GM19468 (cell line): ENCODE results near the gene NTRK3.

ENCODE experiments used
- ATAC-seq: cut with Tn5 transposase; IDR thresholded peaks from one replicate; pipeline ENCODE4 v1.9.1; 2021; ENCODE audit warnings: mild to moderate bottlenecking, moderate library complexity, moderate number of reproducible peaks; ENCODE audit not compliant: unreplicated experiment; ENCODE audit errors: extremely low read depth

NTRK3 gene

GRCh38 chr15:88258093-88258641 is 1.6 kb upstream of the NTRK3 start:
- no peak for ATAC-seq

GRCh38 chr15:88257311-88258092 is 963 bp upstream of the NTRK3 start:
- no peak for ATAC-seq

- no peak for ATAC-seq
Observed at GRCh38 chr15:88255484-88256278, 858 bp downstream of the NTRK3 start.

- no peak for ATAC-seq
Observed at GRCh38 chr15:88255087-88255483, 1.5 kb downstream of the NTRK3 start.

GRCh38 chr15:88252441-88252840 is 4.1 kb downstream of the NTRK3 start:
- ATAC-seq: no peak

- ATAC-seq: no peak
Observed at GRCh38 chr15:88250826-88251225, 5.7 kb downstream of the NTRK3 start.

GRCh38 chr15:88249220-88249619 is 7.3 kb downstream of the NTRK3 start:
- ATAC-seq: no peak

- ATAC-seq: no peak
Observed at GRCh38 chr15:88247914-88248313, 8.6 kb downstream of the NTRK3 start.

GRCh38 chr15:88246666-88247446 is 9.7 kb downstream of the NTRK3 start:
- peak; percentile 35 for ATAC-seq

- no peak for ATAC-seq
Observed at GRCh38 chr15:88246081-88246480, 10.5 kb downstream of the NTRK3 start.

- ATAC-seq: no peak
Observed at GRCh38 chr15:88243895-88244787, 12.4 kb downstream of the NTRK3 start.

GRCh38 chr15:88242586-88243555 is 13.7 kb downstream of the NTRK3 start:
- no peak for ATAC-seq

- ATAC-seq: no peak
Observed at GRCh38 chr15:88241461-88241860, 15.1 kb downstream of the NTRK3 start.

- no peak for ATAC-seq
Observed at GRCh38 chr15:88241060-88241459, 15.5 kb downstream of the NTRK3 start.

- ATAC-seq: no peak
Observed at GRCh38 chr15:88239594-88239993, 16.9 kb downstream of the NTRK3 start.

GRCh38 chr15:88238618-88239430 is 17.7 kb downstream of the NTRK3 start:
- ATAC-seq: no peak

- ATAC-seq: no peak
Observed at GRCh38 chr15:88234711-88235110, 21.8 kb downstream of the NTRK3 start.

- no peak for ATAC-seq
Observed at GRCh38 chr15:88233921-88234320, 22.6 kb downstream of the NTRK3 start.
